ENCODE results near the gene FREM1. TPM values are rescaled to one million over a fixed set of nuclear protein-coding genes. Genes with fewer than 3 reads are reported as not detected.

FREM1 gene
- total RNA-seq, 4 donors from 2014 or later = 2.2 to 12.7 (median 5.7) TPM

- Histone ChIP-seq H3K27me3 (no peaks in the 10 kb centered on the region), H3K27ac (peak overlapping the region; percentile 42 to 74 (median 67)), H3K4me3 (peak overlapping the region in 3 of 4 donors; percentile 10 to 25 (median 14)), H3K36me3 (no peaks in the 10 kb centered on the region), H3K9me3 (no peaks in the 10 kb centered on the region), H3K4me1 (peaks cover 0 to 47% (median 14%) of the 10 kb centered on the region in 4 donors)
- intact Hi-C loops (cut with DNase I; ENCODE audit: low total_unique reads) = loop anchor here (5.0 kb wide), 1 partner anchor 1703 kb away; no protein-coding TSS in a partner anchor
- TF ChIP-seq POLR2AphosphoS5 (IDR thresholded peaks at IDR 0.05) = no peak
- TF ChIP-seq POLR2A (IDR thresholded peaks at IDR 0.05) = no peak
- TF ChIP-seq EP300 (IDR thresholded peaks at IDR 0.05; ENCODE audit: low read depth) = no peak
- no peak for TF ChIP-seq CTCF (IDR thresholded peaks at IDR 0.05)
- no peak for DNase-seq
- in situ Hi-C loops (cut with MboI; ENCODE audit: low pct_ligation_motif_present in 1 of 4, low pct_unique_long_range_greater_than_20kb in 1 of 4, low sequenced_read_pairs in 3 of 4) = no loop called here
These were observed 1.0 kb downstream of the FREM1 start for GRCh38 chr9:14909181-14909580.

- 34 to 36% methylated on average over 4 to 5 of the region's 5 CpGs for WGBS, 2 donors (ENCODE audit: low coverage in 1 of 2)
- H3K4me3 ChIP-seq = peak overlapping the region in 2 of 4 donors; percentile 8 to 14
- H3K27ac ChIP-seq = peak overlapping the region; percentile 42 to 74 (median 67)
These were observed 1.7 kb downstream of the FREM1 start for GRCh38 chr9:14908295-14909180.

GRCh38 chr9:14907696-14908095 is 2.5 kb downstream of the FREM1 start:
- H3K36me3 ChIP-seq = no peaks in the 10 kb centered on the region
- no peaks in the 10 kb centered on the region for H3K27me3 ChIP-seq
- intact Hi-C loops (cut with DNase I; ENCODE audit: low total_unique reads) = loop anchor here (5.0 kb wide), 1 partner anchor 1705 kb away; no protein-coding TSS in a partner anchor
- in situ Hi-C loops (cut with MboI; ENCODE audit: low pct_ligation_motif_present in 1 of 4, low pct_unique_long_range_greater_than_20kb in 1 of 4, low sequenced_read_pairs in 3 of 4) = no loop called here
- no peak for TF ChIP-seq POLR2A (IDR thresholded peaks at IDR 0.05)
- no peak for TF ChIP-seq POLR2AphosphoS5 (IDR thresholded peaks at IDR 0.05)
- no peak for TF ChIP-seq EP300 (IDR thresholded peaks at IDR 0.05; ENCODE audit: low read depth)
- no peak for TF ChIP-seq CTCF (IDR thresholded peaks at IDR 0.05)
- WGBS, 2 donors (ENCODE audit: low coverage in 1 of 2) = 66 to 83% methylated on average over 1 of the region's 1 CpG
- H3K4me3 ChIP-seq = no peak overlapping the region
- DNase-seq = no peak
- peaks cover 0 to 47% (median 14%) of the 10 kb centered on the region in 4 donors for H3K4me1 ChIP-seq
- peak overlapping the region; percentile 42 to 74 (median 67) for H3K27ac ChIP-seq
- no peaks in the 10 kb centered on the region for H3K9me3 ChIP-seq

More at GRCh38 chr9:14908295-14909180, 1.7 kb downstream of the FREM1 start:
- in situ Hi-C loops (cut with MboI; ENCODE audit: low pct_ligation_motif_present in 1 of 4, low pct_unique_long_range_greater_than_20kb in 1 of 4, low sequenced_read_pairs in 3 of 4) (no loop called here), intact Hi-C loops (cut with DNase I; ENCODE audit: low total_unique reads) (loop anchor here (5.0 kb wide), 1 partner anchor 1704 kb away; no protein-coding TSS in a partner anchor)
- TF ChIP-seq POLR2A (IDR thresholded peaks at IDR 0.05) (no peak), EP300 (IDR thresholded peaks at IDR 0.05; ENCODE audit: low read depth) (no peak), CTCF (IDR thresholded peaks at IDR 0.05) (no peak), POLR2AphosphoS5 (IDR thresholded peaks at IDR 0.05) (no peak)
- Histone ChIP-seq H3K4me1 (peaks cover 0 to 47% (median 14%) of the 10 kb centered on the region in 4 donors), H3K9me3 (no peaks in the 10 kb centered on the region), H3K27me3 (no peaks in the 10 kb centered on the region), H3K36me3 (no peaks in the 10 kb centered on the region)
- no peak for DNase-seq

- in situ Hi-C loops (cut with MboI; ENCODE audit: low pct_ligation_motif_present in 1 of 4, low pct_unique_long_range_greater_than_20kb in 1 of 4, low sequenced_read_pairs in 3 of 4) (no loop called here), intact Hi-C loops (cut with DNase I; ENCODE audit: low total_unique reads) (loop anchor here (5.0 kb wide), 1 partner anchor 1705 kb away; no protein-coding TSS in a partner anchor)
- no peaks in the 10 kb centered on the region for H3K27me3 ChIP-seq
- peak overlapping the region in 3 of 4 donors; percentile 66 to 74 (median 68) for H3K27ac ChIP-seq
- H3K9me3 ChIP-seq = no peaks in the 10 kb centered on the region
- no peak overlapping the region for H3K4me3 ChIP-seq
- TF ChIP-seq CTCF (IDR thresholded peaks at IDR 0.05) (no peak), POLR2AphosphoS5 (IDR thresholded peaks at IDR 0.05) (no peak), POLR2A (IDR thresholded peaks at IDR 0.05) (no peak), EP300 (IDR thresholded peaks at IDR 0.05; ENCODE audit: low read depth) (no peak)
- peaks cover 0 to 47% (median 14%) of the 10 kb centered on the region in 4 donors for H3K4me1 ChIP-seq
- H3K36me3 ChIP-seq = no peaks in the 10 kb centered on the region
- DNase-seq = no peak
- WGBS, 2 donors (ENCODE audit: low coverage in 1 of 2) = 76 to 91% methylated on average over 2 to 5 of the region's 5 CpGs
These were observed 2.9 kb downstream of the FREM1 start for GRCh38 chr9:14907360-14907685.
